GM19099 (cell line): ENCODE measurements around the gene UTP11.

Experiments
- POLR2A ChIP-seq: IDR thresholded peaks from 3 replicates; pipeline ENCODE4 v1.6.1; 2011; ENCODE audit warnings: low read depth; ENCODE audit not compliant: insufficient read length; ENCODE audit errors: extremely low read depth

Gene UTP11, protein sequence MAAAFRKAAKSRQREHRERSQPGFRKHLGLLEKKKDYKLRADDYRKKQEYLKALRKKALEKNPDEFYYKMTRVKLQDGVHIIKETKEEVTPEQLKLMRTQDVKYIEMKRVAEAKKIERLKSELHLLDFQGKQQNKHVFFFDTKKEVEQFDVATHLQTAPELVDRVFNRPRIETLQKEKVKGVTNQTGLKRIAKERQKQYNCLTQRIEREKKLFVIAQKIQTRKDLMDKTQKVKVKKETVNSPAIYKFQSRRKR

DNA sequence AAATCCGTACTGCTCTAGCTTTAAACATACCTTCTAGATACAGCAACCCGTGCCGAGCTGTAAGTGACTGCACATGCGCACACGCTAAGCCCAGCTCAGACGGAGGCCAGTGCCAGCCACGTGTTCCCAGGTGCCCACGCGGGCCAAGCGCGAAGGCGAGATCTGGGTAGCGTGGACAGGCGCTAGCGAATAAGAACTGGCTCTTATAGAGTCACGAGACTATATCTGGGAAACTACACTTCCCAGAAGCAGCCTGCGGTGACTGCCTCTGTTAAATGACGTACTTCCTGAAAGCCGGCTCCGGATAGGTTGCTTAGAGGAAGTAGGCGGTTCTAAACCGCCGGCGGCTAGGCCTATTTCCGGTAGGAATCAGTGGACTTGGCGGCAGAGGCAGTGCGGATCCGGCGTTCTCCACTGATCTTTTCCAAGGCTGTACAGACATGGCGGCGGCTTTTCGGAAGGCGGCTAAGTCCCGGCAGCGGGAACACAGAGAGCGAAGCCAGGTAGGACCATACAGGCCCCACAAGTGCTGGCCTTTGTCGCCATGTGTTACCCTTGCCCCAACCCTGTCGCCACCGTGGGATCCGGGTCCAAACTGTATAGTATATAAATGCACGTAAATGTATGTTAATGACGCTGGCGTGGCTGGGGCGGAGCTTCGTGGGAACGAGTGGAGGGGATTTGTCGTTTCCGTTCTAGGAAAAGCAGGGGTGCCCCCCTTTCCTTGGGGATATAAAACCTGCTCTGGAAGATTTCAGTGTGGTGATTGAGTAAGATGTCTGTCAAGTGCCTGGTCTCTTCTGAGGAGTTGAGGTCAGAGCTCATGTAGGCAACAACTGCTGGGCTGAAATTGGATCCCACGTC lies at the start of gene UTP11:
Gene UTP11 (plus strand): TSS at position 372 of the 864 bp plus-strand sequence. CDS start 69 bp downstream, at position 441.
- TF ChIP-seq POLR2A = peak; percentile 84

DNA sequence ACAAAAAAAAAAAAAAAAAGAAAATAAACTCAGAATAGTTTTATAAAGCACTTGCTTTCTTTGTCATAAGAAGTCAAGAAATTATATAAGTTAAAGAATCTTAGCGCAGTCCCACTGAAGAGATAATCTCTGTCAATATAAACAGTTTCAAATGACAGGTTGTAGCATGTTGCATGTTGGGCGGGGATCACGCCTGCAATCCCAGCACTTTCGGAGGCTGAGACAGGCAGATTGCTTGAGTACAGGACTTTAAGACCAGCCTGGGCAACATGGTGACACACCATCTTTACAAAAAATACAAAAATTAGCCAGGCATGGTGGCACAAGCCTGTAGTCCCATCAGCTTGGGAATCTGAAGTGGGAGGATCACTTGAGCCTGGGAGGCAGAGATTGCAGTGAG lies 47.2 kb upstream of the UTP11 start:
- no peak for TF ChIP-seq POLR2A

DNA sequence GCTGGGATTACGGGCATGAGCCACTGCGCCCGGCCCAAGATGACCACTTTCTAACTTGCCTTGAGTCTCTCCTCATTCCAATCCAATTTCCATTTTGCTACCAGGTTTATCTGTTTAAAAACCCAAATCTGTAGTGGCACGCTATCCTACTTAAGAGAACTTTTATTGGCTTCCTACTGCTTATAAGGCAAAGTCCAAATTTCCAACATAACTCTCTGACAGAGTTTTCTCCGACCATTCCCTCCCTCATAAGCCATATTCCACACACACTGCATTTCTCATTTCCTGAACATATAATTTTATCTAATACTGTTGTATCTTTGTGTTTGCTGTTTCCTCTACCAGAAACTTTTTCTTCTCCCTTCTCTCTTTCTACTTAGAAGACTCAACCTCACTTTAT lies 38.0 kb upstream of the UTP11 start:
- TF ChIP-seq POLR2A = no peak

DNA sequence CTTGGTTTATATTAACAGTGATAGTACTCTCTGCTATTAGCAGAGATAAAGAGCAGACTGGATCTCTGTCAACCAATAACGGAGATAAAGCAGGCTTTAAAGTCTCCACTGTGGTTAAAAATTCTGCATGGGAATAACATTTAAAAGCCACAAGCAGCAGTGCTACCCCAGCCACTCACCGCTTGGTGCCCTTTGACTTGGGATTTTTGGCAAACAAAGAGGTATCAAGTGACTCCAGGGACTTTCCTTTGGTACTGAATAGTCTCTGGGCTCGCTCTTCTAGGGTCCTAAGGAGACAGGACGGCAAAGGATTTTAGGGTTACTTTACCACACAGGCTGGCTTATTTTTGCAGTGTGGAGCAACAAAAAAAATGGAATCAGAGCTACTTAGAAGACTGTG lies 34.0 kb upstream of the UTP11 start:
- TF ChIP-seq POLR2A = no peak

DNA sequence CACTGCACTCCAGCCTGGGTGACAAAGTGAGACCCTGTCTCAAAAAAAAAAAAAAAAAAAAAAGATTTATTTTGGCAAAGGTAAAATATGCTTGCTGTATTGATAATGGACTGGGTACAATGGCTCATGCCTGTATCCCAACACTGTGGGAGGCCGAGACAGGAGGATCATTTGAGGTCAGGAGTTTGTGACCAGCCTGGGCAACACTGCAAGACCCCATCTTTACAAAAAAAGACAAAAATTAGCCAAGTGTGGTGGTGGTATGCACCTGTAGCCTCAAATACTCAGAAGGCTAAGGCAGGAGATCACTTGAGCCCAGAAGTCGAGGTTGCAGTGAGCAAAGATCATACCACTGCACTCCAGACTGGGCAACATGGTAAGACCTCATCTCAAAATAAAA lies 29.0 kb upstream of the UTP11 start:
- TF ChIP-seq POLR2A = no peak

DNA sequence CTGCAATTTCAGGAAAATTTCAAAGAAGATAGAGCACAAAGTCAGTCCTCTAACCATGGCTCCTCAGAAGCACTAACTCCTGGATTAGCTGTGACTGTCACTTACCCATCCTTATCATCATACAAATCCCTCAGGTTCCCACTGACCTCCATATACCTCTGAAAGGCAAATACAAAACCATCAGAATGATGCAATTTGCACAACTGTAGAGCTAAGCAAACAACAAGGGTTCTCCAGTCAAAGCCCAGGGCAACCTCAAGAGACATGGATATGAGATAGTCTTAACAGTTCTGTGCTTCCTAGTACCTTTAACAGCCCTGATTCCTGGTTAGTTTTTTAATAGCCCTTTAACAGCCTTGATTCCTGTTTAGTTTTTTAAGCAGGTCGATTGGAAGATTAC lies 24.9 kb upstream of the UTP11 start:
- TF ChIP-seq POLR2A = no peak

DNA sequence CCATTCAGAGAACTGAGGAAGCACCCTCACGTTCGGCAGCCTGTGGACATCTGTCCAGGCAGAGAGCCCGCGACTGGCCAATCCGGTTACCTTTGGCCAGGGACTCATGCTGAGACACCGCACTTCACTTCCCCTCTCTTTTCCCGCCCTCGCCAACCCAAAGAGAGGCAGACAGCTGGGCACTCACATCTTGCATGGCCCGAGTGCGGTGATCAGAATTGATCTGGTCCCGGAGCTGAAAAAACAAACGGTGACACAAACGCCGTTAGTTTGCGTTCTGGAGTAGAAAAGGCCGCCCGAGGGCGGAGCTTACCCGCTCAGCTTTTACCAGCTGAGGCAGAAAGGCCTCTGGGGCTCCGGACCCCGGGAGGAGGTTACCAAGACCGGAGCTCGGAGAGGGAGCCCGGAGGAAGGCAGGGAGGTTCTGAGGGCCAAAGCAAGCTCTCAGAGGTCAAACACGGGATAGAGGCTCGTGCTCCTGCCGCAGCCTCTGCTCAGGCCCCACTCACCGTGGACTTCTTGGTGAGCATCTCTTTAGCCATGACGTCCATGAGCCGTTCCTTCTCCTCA lies 23.1 kb upstream of the UTP11 start:
- no peak for TF ChIP-seq POLR2A

DNA sequence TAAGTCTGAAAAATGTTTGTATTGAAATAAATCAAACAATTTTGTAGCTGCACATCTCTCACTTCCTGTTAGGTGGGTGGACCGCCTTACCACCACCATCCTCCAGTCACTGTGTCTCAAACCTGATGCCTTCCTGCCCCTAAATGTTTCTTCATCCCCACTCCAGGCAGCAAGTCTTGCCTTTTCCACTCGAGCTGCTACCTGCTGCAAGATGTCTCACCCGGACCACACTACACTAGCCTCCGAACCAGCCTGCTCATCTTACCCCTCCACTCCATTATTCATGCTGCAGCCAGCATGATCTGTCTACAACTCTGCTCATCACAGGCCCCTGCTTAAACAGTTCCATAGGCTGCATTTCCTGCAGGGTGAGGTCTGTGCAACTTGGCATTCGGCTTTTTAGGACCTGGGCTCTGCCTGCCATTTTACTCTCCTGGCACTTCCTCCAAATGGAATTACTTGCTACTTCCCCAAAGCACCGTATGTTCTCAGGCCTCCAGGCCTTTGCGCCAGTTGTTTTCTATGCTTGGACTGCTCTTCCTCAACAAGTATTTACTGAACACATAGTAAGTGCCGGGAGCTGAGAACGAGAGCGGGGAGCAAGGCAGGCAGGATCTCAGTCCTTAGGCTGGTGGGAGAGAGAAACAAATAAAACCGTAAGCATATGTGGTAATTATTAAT lies 17.5 kb upstream of the UTP11 start:
- TF ChIP-seq POLR2A = no peak

DNA sequence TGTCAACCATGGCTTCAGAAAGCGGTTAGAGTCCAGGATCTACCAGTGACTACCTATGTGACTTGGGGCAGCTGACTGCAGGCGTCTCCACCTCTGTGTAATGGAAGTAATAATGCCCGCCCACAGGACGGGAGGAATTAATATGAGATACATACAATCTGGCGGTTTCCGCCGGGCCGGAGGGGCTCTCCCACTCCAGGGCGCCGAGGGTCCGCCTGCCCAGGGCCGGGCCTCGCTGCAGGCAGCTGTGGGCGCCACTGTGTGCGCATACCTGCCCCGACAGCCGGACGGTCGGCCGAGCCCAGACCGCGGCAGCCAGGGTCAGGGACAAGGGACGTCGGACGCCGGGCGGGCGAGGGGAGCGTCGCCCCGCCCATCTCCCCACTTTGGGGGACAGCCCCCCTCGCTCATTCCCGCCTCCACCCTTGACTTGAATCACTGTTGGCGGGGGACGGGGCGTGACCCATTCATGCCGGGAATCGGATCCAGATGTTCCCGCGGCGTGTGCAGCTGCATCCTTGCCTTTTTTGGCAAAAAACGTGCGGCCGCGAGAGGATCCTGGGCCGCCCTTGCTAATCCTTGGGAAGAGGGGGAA lies 16.7 kb upstream of the UTP11 start:
- TF ChIP-seq POLR2A = peak; percentile 57

DNA sequence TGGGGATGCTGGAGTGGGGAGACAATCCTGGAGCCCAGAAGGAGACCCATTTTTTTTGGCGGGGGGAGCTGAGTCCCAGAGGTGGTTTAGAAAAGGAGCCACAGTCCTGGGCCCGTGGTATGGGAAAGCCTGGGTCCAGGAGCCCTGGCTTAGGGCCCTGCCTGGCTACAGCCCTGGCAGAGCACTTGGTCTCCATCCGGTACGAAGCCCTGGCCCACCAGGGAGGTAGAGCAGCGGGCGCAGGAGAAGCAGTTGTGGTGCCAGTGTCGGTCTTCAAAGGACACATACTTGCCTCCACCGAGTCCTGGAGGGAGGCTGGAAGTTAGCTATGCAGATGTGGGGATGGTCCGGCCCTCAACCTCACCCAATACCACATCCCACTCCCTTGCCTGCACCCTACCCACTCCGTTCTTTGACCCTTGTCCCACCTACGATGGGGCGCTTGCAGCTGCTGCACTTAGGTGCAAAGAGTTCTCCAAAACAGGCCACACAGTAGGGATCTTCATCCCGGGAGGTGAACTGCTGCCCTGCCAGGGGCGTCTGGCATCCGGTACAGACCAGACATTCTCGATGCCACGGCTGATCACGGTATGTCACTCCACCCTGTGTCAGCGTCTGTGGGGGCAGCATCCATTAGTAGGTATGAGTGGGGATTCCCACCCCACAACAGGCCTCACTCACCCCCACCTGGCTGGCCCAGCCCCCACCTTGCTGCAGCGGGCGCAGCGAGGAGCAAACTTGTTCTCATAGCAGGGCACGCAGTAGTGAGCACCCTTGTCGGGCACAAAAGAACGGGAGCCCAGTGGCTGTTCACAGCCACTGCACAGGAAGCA lies 15.1 kb upstream of the UTP11 start:
- no peak for TF ChIP-seq POLR2A

DNA sequence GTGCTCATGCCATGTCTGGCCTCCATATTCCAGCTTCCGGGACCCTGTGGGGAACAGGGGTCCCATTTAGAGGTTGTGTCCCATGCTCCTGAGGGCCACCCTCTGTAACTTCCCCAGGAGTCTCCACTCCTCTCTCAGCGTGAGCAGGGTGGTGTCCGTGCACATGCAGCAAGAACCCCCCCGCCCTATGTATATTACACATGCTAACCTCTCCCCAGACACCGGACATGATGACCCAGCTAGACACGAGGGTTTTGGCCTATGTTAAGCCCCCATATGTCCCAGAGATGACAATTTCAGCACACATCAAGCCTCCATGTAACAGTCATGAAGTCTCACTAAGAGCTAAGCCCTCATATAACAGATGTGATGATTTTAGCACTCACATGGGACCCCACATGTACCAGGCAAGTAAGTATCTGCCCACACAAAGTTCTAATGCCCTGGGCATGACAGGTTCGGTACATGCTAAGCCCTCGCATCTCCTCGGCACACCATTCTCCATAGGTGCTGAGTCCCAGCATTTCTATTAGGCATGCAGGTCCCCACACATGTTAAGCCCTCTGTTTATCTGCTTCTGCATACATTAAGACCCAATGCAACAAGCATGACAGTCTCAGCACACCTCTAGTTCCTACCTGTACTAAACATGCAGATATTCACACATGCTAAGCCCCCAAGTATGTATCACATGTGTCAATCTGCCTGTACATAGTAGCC lies 14.3 kb upstream of the UTP11 start:
- TF ChIP-seq POLR2A = no peak

DNA sequence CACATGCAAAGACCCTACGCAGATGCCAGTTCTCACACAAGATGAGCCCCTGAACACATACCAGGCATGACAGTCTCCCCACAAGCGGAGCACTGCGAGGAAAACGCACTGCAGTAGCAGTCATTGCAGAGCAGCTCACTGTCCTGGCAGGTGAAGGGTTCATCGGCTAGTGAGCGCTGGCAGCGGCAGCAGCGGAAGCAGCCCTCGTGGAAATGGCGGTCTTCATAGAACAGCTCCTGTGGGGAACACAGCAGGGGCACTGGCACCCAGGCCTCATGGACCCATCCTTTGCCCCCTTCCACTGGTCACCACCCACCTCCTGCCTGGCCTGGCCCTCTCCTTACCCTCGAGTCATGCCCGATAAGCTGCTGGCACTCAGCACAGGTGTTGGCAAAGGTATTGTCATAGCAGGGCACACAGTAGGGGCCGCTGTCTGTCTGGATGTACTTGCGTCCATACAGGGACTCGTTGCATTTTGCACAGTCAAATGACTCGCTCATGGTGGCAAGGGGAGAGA lies 13.6 kb upstream of the UTP11 start:
- TF ChIP-seq POLR2A = no peak
